Measurements from ENCODE around the gene BSPRY.

Gene BSPRY

GRCh38 chr9:113349445-113350094, at the start of gene BSPRY:
TSS of gene BSPRY (plus strand) at chr9:113349541. CDS start at chr9:113349580, 39 bp downstream.
- no peak for FAIRE-seq

DNA sequence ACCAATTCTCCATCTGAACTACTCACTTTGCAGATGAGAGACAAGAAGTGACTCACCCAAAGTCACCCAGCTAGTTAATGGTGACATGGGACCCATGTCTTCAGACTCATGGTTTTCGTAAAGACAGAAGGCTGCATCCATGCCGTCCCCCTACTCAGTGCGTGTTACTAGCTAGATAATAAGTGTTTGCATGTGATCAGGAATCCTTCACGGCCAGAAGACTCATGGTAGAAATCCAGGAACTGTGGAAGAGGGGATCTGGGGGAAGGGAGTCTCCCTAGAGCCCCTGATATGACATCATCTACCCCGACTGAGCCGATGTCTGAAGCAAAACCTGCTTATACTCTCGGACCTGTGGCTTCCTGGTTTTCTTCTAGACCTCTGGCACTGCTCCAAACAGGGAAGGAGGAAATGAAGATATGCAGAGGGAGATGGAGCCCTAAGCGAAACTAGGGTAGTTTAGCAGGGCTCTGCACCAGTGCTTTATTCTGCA, 49.5 kb upstream of the BSPRY start:
- FAIRE-seq: no peak

- no peak for FAIRE-seq
Measured at GRCh38 chr9:113301548-113301947, 47.8 kb upstream of the BSPRY start.

- FAIRE-seq: no peak
Measured at GRCh38 chr9:113302792-113303418, 46.4 kb upstream of the BSPRY start, which contains the start of gene RNF183. TSS of gene RNF183 (minus strand) at chr9:113303376. CDS start at chr9:113298184, 5,192 bp downstream.

- FAIRE-seq: no peak
Measured at GRCh38 chr9:113306566-113306965, 42.8 kb upstream of the BSPRY start.

GRCh38 chr9:113307396-113307975, 41.9 kb upstream of the BSPRY start:
- no peak for FAIRE-seq

GRCh38 chr9:113309204-113309813, 40.0 kb upstream of the BSPRY start:
- peak; percentile 95 for FAIRE-seq

- no peak for FAIRE-seq
Measured at GRCh38 chr9:113310538-113310937, 38.8 kb upstream of the BSPRY start.

DNA sequence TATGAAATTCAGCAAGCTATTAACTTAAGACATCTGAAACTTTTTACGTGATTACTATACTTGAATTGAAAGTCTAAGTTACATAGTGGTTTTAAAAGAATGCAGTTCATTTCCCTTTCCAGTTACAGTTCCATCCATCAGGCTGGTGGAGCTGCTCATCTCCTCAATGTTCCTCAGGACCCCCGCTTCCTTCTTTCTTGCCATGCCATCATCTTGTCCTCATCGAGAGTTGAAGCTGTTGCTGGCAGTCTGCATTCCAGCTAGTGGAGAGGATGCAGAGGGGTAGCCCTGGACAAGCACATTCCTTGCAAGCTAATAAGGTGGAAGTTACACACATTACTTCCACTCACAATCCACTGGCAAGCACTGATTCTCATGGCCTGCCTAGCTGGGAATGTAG, 37.4 kb upstream of the BSPRY start:
- FAIRE-seq: no peak

DNA sequence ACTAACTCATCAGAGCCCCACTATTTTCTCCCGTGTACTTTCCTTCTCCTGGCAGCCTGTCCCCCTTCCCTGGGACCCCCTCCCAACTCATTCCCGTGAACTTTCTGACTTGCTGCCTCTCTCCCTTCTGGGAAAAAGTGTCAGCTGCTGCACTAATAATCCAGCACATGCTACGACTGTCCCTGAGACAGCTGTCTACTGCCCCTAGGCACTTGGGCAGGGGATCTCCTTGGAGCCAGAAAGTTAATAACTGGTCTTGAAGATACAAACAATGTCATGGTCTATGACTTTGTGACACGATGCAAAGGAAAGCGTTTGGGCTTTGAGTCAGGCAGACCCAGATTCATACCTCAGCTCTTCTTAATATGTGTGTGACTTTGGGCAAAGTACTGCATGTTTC, 36.1 kb upstream of the BSPRY start:
- no peak for FAIRE-seq

DNA sequence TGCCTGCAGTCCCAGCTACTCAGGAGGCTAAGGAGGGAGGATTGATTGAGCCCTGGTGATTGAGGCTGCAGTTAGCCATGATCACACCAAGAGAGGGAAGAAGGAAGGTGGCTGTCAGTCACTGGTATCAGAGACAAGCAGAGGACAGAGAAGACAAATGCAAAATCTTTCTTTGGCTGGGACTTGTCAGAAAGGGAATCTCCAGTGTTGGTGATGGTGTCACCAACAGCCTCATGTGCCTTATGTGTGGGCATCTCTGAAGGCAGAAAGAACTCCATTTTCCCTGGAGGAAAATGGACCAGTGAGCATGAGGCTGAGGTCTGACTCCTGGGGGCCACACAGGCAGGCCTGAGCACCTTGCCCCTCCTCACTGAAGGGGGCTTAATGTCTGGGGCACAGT, 34.1 kb upstream of the BSPRY start:
- FAIRE-seq: no peak

DNA sequence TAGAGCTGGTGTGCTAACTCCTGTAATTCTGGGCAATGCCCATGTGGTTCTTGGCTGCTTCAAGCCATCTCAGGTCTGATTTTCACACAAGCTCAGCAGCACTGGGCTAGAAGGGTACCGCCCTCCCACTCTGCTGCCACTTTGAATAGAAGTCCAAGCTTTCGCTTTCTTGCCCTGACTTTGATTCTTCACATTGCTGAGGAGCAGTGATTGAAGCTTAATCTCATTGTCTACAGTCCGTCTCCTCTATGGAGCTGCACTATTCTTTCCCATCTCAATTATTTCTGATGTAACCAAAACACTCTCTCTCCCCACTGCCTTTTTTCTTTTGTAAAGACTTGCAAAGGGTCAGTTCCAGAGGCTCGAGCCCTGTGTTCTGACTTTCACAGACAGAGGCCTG, 33.3 kb upstream of the BSPRY start:
- FAIRE-seq: no peak

GRCh38 chr9:113317777-113318176, 31.6 kb upstream of the BSPRY start:
- no peak for FAIRE-seq

GRCh38 chr9:113319054-113319453, 30.3 kb upstream of the BSPRY start:
- FAIRE-seq: no peak

GRCh38 chr9:113320051-113320450, 29.3 kb upstream of the BSPRY start:
- FAIRE-seq: no peak

DNA sequence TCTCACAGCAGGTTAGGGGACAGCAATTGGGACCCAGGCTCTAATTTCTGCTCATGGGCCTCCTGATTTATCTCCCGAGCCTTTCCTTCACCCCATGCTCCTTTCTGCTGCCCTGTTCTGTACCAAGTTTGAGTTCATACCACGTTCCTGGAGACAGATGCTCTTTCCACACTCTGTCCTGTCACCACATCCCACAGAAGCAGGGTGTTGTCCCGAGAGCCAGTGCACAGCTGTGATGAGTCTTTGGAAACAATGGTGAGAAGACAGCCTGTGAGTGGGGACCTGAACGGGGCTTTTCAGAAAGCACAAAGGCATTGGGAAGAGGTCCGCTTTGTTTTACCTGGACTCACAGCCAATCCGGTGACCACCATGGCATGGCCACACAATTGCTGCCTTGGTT, 26.7 kb upstream of the BSPRY start:
- FAIRE-seq: no peak

DNA sequence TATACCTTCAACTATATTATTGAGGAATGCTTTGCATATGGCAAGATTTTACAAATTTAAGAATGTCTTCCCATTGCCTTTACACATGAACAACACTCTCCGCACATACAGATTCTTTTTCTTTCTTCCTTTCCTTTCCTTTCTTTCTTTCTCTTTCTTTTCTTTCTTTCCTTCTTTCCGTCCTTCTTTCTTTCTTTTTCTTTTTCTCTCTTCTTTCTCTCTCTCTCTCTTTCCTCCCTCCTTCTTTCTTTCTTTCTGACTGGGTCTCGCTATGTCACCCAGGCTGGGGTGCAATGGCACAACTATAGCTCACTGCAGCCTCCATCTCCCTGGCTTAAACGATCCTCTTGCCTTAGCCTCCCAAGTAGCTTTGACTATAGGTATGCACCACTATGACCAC, 23.1 kb upstream of the BSPRY start:
- FAIRE-seq: no peak

DNA sequence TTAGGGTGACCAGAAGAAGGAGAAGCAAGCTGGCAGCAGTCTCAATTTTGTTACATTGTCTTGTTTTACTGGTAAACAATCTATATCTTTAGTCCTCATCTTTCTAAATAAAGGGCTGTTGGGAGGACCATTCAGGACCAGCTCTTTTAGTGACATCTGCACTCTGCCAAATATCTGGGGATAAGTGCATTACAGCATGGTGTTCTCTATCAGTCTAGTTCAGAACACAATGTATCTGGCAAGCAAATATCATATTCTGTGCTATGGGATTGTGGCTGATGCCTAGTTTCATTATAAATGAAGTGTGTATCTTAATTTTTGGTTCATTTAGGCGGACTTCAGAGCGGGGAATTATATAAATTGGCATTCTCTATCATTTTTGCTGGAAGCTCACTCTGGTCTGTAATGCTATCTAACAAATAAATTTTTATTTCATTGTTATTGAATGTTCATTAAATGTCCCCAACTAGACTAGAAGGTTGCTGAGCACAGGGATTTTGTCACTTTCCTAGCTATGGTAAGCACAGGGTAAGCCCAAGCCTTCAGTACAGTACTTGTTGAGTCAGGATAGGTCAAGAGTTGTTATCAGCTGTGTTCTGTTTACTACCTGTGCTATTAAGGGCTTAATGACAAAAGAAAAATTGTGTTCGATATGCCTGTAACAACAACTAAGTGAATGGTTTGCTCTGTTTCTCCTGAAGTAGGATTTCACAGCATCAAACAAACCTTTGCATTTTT, 21.1 kb upstream of the BSPRY start:
- no peak for FAIRE-seq

- no peak for FAIRE-seq
Measured at GRCh38 chr9:113331780-113332179, 17.6 kb upstream of the BSPRY start.

GRCh38 chr9:113337714-113338113, 11.6 kb upstream of the BSPRY start:
- no peak for FAIRE-seq

DNA sequence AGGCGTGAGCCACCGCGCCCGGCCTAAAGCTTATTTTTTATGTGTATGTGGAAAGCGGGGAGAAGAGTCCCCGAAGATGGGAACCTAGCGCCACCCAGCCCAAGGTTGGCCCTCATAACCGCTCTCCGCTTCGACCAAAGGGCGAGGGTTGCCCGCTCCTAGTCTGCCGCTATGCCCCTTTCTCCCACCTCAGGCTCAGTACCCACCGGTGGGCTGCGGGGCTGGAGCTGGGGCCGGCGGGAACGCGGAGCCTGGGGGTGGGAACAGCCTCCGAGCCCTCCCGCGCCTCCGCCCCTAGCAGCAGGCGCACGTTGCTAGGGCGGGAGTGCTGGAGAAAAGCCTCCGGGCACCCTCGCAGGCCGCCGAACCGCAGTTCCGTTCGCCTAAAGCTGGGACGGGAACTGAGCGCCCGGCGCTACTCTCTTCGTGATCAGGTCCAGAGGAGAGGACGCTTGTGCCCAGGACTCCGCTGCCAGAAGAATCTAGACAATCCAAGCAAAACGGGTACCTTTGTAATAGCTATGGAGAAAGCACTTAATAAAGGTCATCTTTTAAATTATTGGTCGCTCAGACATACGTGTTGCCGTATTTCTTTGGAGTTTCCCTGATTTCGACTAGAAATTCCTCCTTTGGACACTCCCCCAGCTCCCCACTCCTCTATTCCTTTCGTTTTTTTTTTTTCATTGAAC, 9.2 kb upstream of the BSPRY start, which contains the start of gene WDR31:
Gene WDR31, minus strand, starts transcription at position 265 of the 689 bp plus-strand sequence. CDS start 8,253 bp downstream, outside the sequence.
- FAIRE-seq: peak; percentile 67

- FAIRE-seq: no peak
Measured at GRCh38 chr9:113341712-113342410, 7.5 kb upstream of the BSPRY start.

Measured in G401.6 (cell line).